K562 (cell line): Measurements from ENCODE around the gene ZNF665. TPM values are rescaled to one million over a fixed set of nuclear protein-coding genes. Genes with fewer than 3 reads are reported as not detected.

Experiments used
- ARID4B ChIP-seq: sonication (generic); formaldehyde crosslinking; IDR thresholded peaks from 2 replicates; pipeline ENCODE4 v1.8.0; 2022; ENCODE audit warnings: mild to moderate bottlenecking, missing genetic modification reagents
- BRD9 ChIP-seq: fragments of 450-650 bp; IDR thresholded peaks from 2 replicates; pipeline ENCODE4 v1.6.1; 2018; ENCODE audit warnings: low read depth; ENCODE audit not compliant: partially characterized antibody
- MAZ ChIP-seq, 2 experiments: fragments of 450-650 bp in 1 of 2; sonication (generic) in 1 of 2; formaldehyde crosslinking; IDR thresholded peaks in 1 of 2; conservative IDR thresholded peaks in 1 of 2; 2 replicates each; pipeline versions ENCODE4 v1.4.0 to v1.5.0; 2020; ENCODE audit warnings: mild to moderate bottlenecking in 1 of 2, missing genetic modification reagents in 1 of 2
- NR3C1 ChIP-seq: sonication (generic); formaldehyde crosslinking; IDR thresholded peaks from 2 replicates; pipeline ENCODE4 v1.8.1; 2022; ENCODE audit warnings: missing genetic modification reagents
- RNF2 ChIP-seq: sonication (generic); IDR thresholded peaks from 2 replicates; pipeline ENCODE4 v1.6.1; 2016
- TAF1 ChIP-seq: IDR thresholded peaks from 2 replicates; pipeline ENCODE4 v1.6.1; 2011; ENCODE audit warnings: mild to moderate bottlenecking, low read length, moderate library complexity; ENCODE audit not compliant: insufficient read depth, control insufficient read depth, severe bottlenecking; ENCODE audit errors: extremely low read depth
- TAL1 ChIP-seq: fragments of 450-650 bp; IDR thresholded peaks from 2 replicates; pipeline ENCODE4 v1.6.1; 2016; ENCODE audit warnings: mild to moderate bottlenecking
- TCF7L2 ChIP-seq: fragments of 150-350 bp; IDR thresholded peaks from 2 replicates; pipeline ENCODE4 v1.6.1; 2016; ENCODE audit warnings: low read depth, mild to moderate bottlenecking, low read length, moderate library complexity
- ZKSCAN1 ChIP-seq: fragments of 150-350 bp; IDR thresholded peaks from 2 replicates; pipeline ENCODE4 v1.6.1; 2016; ENCODE audit warnings: low read depth, low read length
- ZMIZ1 ChIP-seq, 2 experiments: fragments of 150-350 bp in 1 of 2; IDR thresholded peaks; 2 replicates each; pipeline ENCODE4 v1.6.1; 2012 to 2016; ENCODE audit warnings: low read depth in 2 of 2, low read length in 2 of 2, mild to moderate bottlenecking in 1 of 2, moderate library complexity in 1 of 2
- ZNF699 ChIP-seq: fragments of 250-450 bp; sonication (Bioruptor Pico); IDR thresholded peaks from 2 replicates; pipeline ENCODE4 v1.8.0; 2021; ENCODE audit warnings: mild to moderate bottlenecking, moderate library complexity; ENCODE audit not compliant: insufficient replicate concordance
- polyA plus RNA-seq, 8 experiments: library from polyadenylated mRNA; depleted of rRNA in 4 of 8; stranded (reverse) in 5 of 8; unstranded in 3 of 8; fragments of >200 nt; fragmentation: Nextera tagmentation in 2 of 8; fragmentation: Illumina TruSeq in 1 of 8; extraction: Ambion mirVana in 2 of 8; extraction: Trizol in 1 of 8; gene quantifications; 2 replicates each; pipeline versions ENCODE4 v1.2.1 to v1.2.3, GENCODE V29; 2011 to 2014; ENCODE audit warnings: inconsistent platforms in 1 of 8, missing spikeins in 1 of 8
- total RNA-seq, 7 experiments: library from RNA; depleted of rRNA in 6 of 7; stranded (reverse); fragments of >200 nt in 6 of 7; fragmentation: Illumina TruSeq in 2 of 7; extraction: Trizol in 2 of 7; gene quantifications; 2 replicates each; pipeline versions ENCODE4 v1.2.1 to v1.2.3, GENCODE V29; 2011 to 2021; ENCODE audit warnings: low replicate concordance in 1 of 7
- TF ChIP-seq, protein P1 (sequence below), 2 experiments: fragments of 450-650 bp in 1 of 2; sonication (generic) in 1 of 2; formaldehyde crosslinking in 1 of 2; IDR thresholded peaks in 1 of 2; conservative IDR thresholded peaks in 1 of 2; 2 replicates each; pipeline versions ENCODE4 v1.6.1 to v1.8.1; 2016 to 2023; ENCODE audit warnings: mild to moderate bottlenecking in 2 of 2, moderate library complexity in 2 of 2, inconsistent platforms in 1 of 2, missing genetic modification reagents in 1 of 2
- TF ChIP-seq, protein P2 (sequence below): fragments of 450-650 bp; IDR thresholded peaks from 2 replicates; pipeline ENCODE4 v1.6.1; 2016; ENCODE audit warnings: antibody characterized with exemption
- TF ChIP-seq, protein P3 (sequence below): fragments of 450-650 bp; formaldehyde crosslinking; IDR thresholded peaks from 2 replicates; pipeline ENCODE4 v1.4.0; 2020; ENCODE audit warnings: mild to moderate bottlenecking, moderate library complexity

Gene ZNF665
- total and polyA plus RNA-seq, 9 of the 15 experiments (the other 6 are each of a cell fraction or from before 2014, with no cell fraction given), result 1.9 to 7.6 (median 2.8) TPM

DNA sequence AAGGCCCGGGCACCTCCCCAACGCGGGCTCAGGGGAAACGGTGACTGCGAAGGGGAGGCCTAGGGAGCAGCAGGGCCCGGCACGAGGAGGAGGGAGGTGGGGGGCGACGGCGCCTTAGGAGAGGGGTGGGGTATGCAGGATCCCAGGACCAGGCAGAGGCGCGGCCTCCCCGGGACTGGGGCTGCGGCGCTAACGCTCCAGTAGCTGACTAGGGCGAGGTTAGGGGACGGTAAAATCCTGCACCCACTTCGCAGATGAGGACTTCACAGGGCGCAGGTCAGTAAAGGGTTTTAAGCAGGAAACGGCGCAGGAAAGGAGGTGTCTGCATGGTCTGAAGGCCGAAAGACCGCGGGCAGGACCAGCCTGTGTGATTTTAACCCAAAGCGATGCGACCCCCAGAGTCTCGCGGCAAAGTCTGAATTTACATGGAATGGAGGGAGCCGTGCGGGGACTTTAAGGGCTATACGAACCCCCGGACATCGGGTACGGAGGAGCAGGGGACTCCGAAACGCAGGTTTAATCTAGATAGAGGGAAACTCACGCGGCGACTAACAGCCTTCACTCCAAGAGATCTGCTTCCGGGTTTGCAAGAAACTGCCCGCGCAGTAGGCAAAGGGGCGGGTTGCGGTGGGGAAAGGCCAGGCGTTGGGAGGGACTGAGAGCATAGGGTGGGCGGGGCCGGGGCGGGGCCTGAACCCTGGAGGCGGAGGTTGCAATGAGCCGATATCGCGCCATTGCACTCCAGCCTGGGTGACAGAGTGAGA lies at the start of gene ZNF665 (continued):
- TF ChIP-seq TAF1, result peak; percentile 69
- no peak for TF ChIP-seq ZMIZ1 (IDR thresholded peaks at IDR 0.05; ENCODE audit: low read depth in 2 of 2, low read length in 2 of 2)
- TF ChIP-seq, protein P1, sequence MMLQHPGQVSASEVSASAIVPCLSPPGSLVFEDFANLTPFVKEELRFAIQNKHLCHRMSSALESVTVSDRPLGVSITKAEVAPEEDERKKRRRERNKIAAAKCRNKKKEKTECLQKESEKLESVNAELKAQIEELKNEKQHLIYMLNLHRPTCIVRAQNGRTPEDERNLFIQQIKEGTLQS (IDR thresholded peaks at IDR 0.05), result no peak
- TF ChIP-seq, protein P1 (CRISPR knock-in tag; conservative IDR thresholded peaks at IDR 0.05), result no peak
- TF ChIP-seq ARID4B, result no peak
- TF ChIP-seq ZNF699 (CRISPR knock-in tag), result no peak
- no peak for TF ChIP-seq TAL1
- TF ChIP-seq, protein P2, sequence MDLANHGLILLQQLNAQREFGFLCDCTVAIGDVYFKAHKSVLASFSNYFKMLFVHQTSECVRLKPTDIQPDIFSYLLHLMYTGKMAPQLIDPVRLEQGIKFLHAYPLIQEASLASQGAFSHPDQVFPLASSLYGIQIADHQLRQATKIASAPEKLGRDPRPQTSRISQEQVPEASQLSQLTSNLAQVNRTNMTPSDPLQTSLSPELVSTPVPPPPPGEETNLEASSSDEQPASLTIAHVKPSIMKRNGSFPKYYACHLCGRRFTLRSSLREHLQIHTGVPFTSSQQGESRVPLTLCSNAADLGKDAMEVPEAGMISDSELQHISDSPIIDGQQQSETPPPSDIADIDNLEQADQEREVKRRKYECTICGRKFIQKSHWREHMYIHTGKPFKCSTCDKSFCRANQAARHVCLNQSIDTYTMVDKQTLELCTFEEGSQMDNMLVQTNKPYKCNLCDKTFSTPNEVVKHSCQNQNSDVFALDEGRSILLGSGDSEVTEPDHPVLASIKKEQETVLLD, result no peak
- no peak for TF ChIP-seq TCF7L2
- TF ChIP-seq MAZ (CRISPR knock-in tag; conservative IDR thresholded peaks at IDR 0.05 in 1 of 2, IDR thresholded peaks at IDR 0.05 in 1 of 2), result 0 out of 4 replicates have a peak, but pooled peaks of 1 of the 2 experiments have one; percentile 20
- TF ChIP-seq ZKSCAN1, result no peak
- TF ChIP-seq, protein P3, sequence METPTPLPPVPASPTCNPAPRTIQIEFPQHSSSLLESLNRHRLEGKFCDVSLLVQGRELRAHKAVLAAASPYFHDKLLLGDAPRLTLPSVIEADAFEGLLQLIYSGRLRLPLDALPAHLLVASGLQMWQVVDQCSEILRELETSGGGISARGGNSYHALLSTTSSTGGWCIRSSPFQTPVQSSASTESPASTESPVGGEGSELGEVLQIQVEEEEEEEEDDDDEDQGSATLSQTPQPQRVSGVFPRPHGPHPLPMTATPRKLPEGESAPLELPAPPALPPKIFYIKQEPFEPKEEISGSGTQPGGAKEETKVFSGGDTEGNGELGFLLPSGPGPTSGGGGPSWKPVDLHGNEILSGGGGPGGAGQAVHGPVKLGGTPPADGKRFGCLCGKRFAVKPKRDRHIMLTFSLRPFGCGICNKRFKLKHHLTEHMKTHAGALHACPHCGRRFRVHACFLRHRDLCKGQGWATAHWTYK (CRISPR knock-in tag), result no peak
- TF ChIP-seq RNF2, result no peak
- no peak for TF ChIP-seq NR3C1 (CRISPR knock-in tag)
- no peak for TF ChIP-seq BRD9
